OCI-LY3 (cell line): ENCODE data around the gene PXDN.

Source experiments
- H2AFZ ChIP-seq: fragments of 200-600, 300-600 bp; shearing (Covaris generic); 2 replicates; pipeline ENCODE4 v1.6.0; 2014; ENCODE audit warnings: antibody characterized with exemption, low read depth, low read length
- H3K27ac ChIP-seq: fragments of 200-600, 300-600 bp; sonication (generic); 2 replicates; pipeline ENCODE4 v1.5.1; 2014; ENCODE audit warnings: mild to moderate bottlenecking, low read length, moderate library complexity, mixed read lengths
- H3K27me3 ChIP-seq: fragments of 200-600, 300-600 bp; sonication (generic); 2 replicates; pipeline ENCODE4 v1.6.1; 2014; ENCODE audit warnings: low read depth, low read length, mixed read lengths
- H3K36me3 ChIP-seq: fragments of 200-600, 300-600 bp; sonication (generic); replicated peaks from 2 replicates; pipeline ENCODE3; 2014; ENCODE audit warnings: low read depth, low read length, mixed read lengths
- H3K4me1 ChIP-seq: fragments of 300-600, 200-600 bp; sonication (generic); 2 replicates; pipeline ENCODE4 v1.6.1; 2014; ENCODE audit warnings: low read length, mixed read lengths
- H3K4me2 ChIP-seq: fragments of 200-600, 300-600 bp; sonication (generic); 2 replicates; pipeline ENCODE4 v1.6.1; 2014; ENCODE audit warnings: low read length, mixed read lengths
- H3K4me3 ChIP-seq: fragments of 300-600, 200-600 bp; sonication (generic); 2 replicates; pipeline ENCODE4 v1.5.1; 2014; ENCODE audit warnings: antibody characterized with exemption, mild to moderate bottlenecking, low read length, moderate library complexity
- H3K79me2 ChIP-seq: fragments of 300-600, 200-600 bp; shearing (Covaris generic); 2 replicates; pipeline ENCODE4 v1.6.1; 2014; ENCODE audit warnings: mild to moderate bottlenecking, low read length, mixed read lengths
- H3K9ac ChIP-seq: fragments of 300-600, 200-600 bp; shearing (Covaris generic); 2 replicates; pipeline ENCODE4 v1.6.0; 2014; ENCODE audit warnings: mild to moderate bottlenecking, low read length, moderate library complexity
- H3K9me3 ChIP-seq: fragments of 200-600, 300-600 bp; shearing (Covaris generic); 2 replicates; pipeline ENCODE4 v1.6.1; 2014; ENCODE audit warnings: low read length, mixed read lengths; ENCODE audit not compliant: insufficient read depth
- H4K20me1 ChIP-seq: fragments of 200-600, 300-600 bp; sonication (generic); 2 replicates; pipeline ENCODE4 v1.6.1; 2016; ENCODE audit warnings: low read length, mixed read lengths; ENCODE audit not compliant: insufficient read depth
- CTCF ChIP-seq: fragments of 200-600, 300-600 bp; sonication (generic); IDR thresholded peaks from 2 replicates; pipeline ENCODE4 v1.5.1; 2014; ENCODE audit warnings: antibody characterized with exemption, low read length, low read depth
- EZH2phosphoT487 ChIP-seq: fragments of 200-600 bp; shearing (Covaris generic); IDR thresholded peaks from 2 replicates; pipeline ENCODE4 v1.6.1; 2018; ENCODE audit warnings: antibody characterized with exemption, mixed run types, low read depth

The PXDN gene

GRCh38 chr2:1791685-1792435 lies 47.5 kb upstream of the PXDN start:
- Histone ChIP-seq H4K20me1 (no peaks in the 10 kb centered on the region), H3K4me3 (no peak overlapping the region), H3K9ac (no peak overlapping the region), H3K27me3 (peaks cover 17% of the 10 kb centered on the region; the same call in 1 of the 2 replicates), H3K9me3 (no peaks in the 10 kb centered on the region), H3K79me2 (no peaks in the 10 kb centered on the region), H2AFZ (no peak overlapping the region), H3K27ac (no peak overlapping the region), H3K4me1 (no peaks in the 10 kb centered on the region), H3K4me2 (no peak overlapping the region), H3K36me3 (no peaks in the 10 kb centered on the region)
- TF ChIP-seq CTCF: no peak
- TF ChIP-seq EZH2phosphoT487: no peak

- no peak overlapping the region for H3K4me3 ChIP-seq
- peaks cover 17% of the 10 kb centered on the region; the same call in 1 of the 2 replicates for H3K27me3 ChIP-seq
- H3K79me2 ChIP-seq: no peaks in the 10 kb centered on the region
- H3K9ac ChIP-seq: no peak overlapping the region
- TF ChIP-seq EZH2phosphoT487 (no peak), CTCF (no peak)
- no peaks in the 10 kb centered on the region for H3K36me3 ChIP-seq
- H3K9me3 ChIP-seq: no peaks in the 10 kb centered on the region
- H3K4me1 ChIP-seq: no peaks in the 10 kb centered on the region
- H2AFZ ChIP-seq: no peak overlapping the region
- no peaks in the 10 kb centered on the region for H4K20me1 ChIP-seq
- no peak overlapping the region for H3K27ac ChIP-seq
- no peak overlapping the region for H3K4me2 ChIP-seq
These were observed 46.8 kb upstream of the PXDN start for GRCh38 chr2:1791006-1791605.

- H3K79me2 ChIP-seq: no peaks in the 10 kb centered on the region
- no peaks in the 10 kb centered on the region for H4K20me1 ChIP-seq
- no peak overlapping the region for H2AFZ ChIP-seq
- no peaks in the 10 kb centered on the region for H3K9me3 ChIP-seq
- no peaks in the 10 kb centered on the region for H3K4me1 ChIP-seq
- H3K27ac ChIP-seq: no peak overlapping the region
- no peak overlapping the region for H3K9ac ChIP-seq
- no peak overlapping the region for H3K4me2 ChIP-seq
- peaks cover 17% of the 10 kb centered on the region; the same call in 1 of the 2 replicates for H3K27me3 ChIP-seq
- TF ChIP-seq EZH2phosphoT487: no peak
- TF ChIP-seq CTCF: no peak
- H3K4me3 ChIP-seq: no peak overlapping the region
- H3K36me3 ChIP-seq: no peaks in the 10 kb centered on the region
These were observed 46.2 kb upstream of the PXDN start for GRCh38 chr2:1790473-1790872.

- H3K9ac ChIP-seq: no peak overlapping the region
- no peak for TF ChIP-seq EZH2phosphoT487
- TF ChIP-seq CTCF: peak; percentile 24; the same call in 1 of the 2 replicates
- no peak overlapping the region for H3K4me3 ChIP-seq
- H2AFZ ChIP-seq: no peak overlapping the region
- peaks cover 17% of the 10 kb centered on the region; the same call in 1 of the 2 replicates for H3K27me3 ChIP-seq
- H3K4me1 ChIP-seq: no peaks in the 10 kb centered on the region
- H3K4me2 ChIP-seq: no peak overlapping the region
- H3K9me3 ChIP-seq: no peaks in the 10 kb centered on the region
- no peaks in the 10 kb centered on the region for H3K36me3 ChIP-seq
- H3K79me2 ChIP-seq: no peaks in the 10 kb centered on the region
- H3K27ac ChIP-seq: no peak overlapping the region
- H4K20me1 ChIP-seq: no peaks in the 10 kb centered on the region
These were observed 45.3 kb upstream of the PXDN start for GRCh38 chr2:1789610-1790009.
